ENCODE results near the gene COL28A1.

The COL28A1 gene

DNA sequence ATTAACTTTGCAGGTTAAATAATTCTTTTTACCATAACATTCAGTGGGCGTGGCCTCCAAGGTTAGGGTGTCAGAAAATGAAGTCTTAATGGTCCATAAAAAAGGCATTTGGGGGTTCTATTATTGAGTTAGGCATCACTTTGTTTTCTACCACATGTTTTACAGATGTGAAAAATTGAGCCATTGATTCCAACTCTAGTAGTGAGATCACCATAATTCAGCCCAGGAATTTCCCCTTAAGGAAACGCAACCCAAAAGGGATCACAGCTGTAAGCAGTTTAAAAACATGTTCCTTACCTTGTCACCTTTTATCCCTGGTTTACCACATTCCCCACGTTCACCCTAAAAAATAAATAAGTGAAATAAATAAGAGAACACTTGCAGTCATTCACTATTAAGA, 24.9 kb downstream of the COL28A1 start:
- Histone ChIP-seq H3K79me2 (no peaks in the 10 kb centered on the region), H2AFZ (no peak overlapping the region), H3K4me1 (no peaks in the 10 kb centered on the region), H3K9me3 (ENCODE audit: control insufficient read depth, low read length) (no peaks in the 10 kb centered on the region), H3K27me3 (ENCODE audit: control insufficient read depth, insufficient read depth, low read length) (no peaks in the 10 kb centered on the region), H3K27ac (no peak overlapping the region), H3K4me2 (ENCODE audit: low read length) (no peak overlapping the region), H3K4me3 (ENCODE audit: low read depth, low read length) (no peak overlapping the region), H3K36me3 (ENCODE audit: control insufficient read depth, insufficient read depth, low read length) (no peaks in the 10 kb centered on the region), H3K9ac (no peak overlapping the region)
- TF ChIP-seq, protein P1, sequence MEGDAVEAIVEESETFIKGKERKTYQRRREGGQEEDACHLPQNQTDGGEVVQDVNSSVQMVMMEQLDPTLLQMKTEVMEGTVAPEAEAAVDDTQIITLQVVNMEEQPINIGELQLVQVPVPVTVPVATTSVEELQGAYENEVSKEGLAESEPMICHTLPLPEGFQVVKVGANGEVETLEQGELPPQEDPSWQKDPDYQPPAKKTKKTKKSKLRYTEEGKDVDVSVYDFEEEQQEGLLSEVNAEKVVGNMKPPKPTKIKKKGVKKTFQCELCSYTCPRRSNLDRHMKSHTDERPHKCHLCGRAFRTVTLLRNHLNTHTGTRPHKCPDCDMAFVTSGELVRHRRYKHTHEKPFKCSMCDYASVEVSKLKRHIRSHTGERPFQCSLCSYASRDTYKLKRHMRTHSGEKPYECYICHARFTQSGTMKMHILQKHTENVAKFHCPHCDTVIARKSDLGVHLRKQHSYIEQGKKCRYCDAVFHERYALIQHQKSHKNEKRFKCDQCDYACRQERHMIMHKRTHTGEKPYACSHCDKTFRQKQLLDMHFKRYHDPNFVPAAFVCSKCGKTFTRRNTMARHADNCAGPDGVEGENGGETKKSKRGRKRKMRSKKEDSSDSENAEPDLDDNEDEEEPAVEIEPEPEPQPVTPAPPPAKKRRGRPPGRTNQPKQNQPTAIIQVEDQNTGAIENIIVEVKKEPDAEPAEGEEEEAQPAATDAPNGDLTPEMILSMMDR (IDR thresholded peaks at IDR 0.05), result no peak

DNA sequence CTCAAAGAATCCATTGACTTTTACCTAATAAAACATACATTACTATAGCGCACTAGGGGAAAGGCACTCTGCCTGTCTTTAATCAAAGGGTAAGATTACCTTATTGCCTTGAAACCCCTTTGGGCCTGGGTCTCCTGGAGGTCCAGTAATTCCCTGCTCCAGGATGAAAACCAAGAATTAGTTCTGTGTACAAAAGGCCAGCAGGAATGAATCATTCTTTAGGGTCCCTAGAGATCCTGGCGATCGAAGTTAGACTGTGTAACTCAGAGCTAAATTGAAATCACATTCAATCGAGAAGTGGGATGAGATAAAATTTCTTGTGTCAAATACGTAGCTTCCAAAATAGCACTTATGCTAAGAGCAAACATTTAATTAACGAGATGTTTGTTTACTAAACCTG, 29.8 kb downstream of the COL28A1 start:
- Histone ChIP-seq H3K4me2 (ENCODE audit: low read length) (no peak overlapping the region), H3K4me3 (ENCODE audit: low read depth, low read length) (no peak overlapping the region), H3K27me3 (ENCODE audit: control insufficient read depth, insufficient read depth, low read length) (no peaks in the 10 kb centered on the region), H3K36me3 (ENCODE audit: control insufficient read depth, insufficient read depth, low read length) (no peaks in the 10 kb centered on the region), H3K27ac (no peak overlapping the region), H2AFZ (no peak overlapping the region), H3K9ac (no peak overlapping the region), H3K4me1 (no peaks in the 10 kb centered on the region), H3K9me3 (ENCODE audit: control insufficient read depth, low read length) (no peaks in the 10 kb centered on the region), H3K79me2 (no peaks in the 10 kb centered on the region)
- TF ChIP-seq, protein P1 (IDR thresholded peaks at IDR 0.05), result no peak

DNA sequence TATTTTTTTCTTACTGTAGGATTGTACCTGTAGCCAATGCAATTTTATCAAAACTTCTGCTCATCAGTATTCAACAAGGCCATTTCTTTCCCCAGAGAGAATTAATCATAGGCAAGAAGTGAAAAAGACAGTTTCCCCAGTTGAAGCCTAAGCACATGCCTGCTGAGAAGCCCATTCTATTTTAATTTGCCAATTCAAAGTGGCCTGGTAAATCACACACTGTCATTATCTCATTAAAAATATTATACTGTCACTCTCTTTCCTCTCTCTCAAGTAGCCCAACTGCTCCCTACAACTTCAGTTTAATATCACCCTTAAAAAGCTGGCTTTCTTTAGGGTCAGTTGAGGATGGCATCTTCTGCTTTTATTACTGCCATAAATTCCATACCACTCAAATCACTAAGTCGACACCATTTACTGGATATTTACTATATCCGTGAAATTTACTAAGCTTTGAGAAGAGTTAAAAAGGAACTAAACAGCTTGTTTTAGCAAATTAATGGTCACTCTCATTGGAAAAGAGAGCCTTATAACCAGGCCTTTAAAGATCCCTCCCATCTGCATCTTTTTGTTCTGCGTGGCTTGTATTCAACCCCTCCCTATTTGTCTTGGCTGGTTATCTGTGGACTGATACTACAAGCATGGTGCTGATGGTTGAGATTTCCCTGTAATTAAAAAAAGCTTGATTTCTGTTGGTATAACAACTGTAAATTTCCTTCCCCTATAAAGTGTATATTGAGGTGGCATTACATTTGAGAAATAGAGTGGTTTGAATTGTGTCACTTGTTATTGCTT, 30.6 kb downstream of the COL28A1 start:
- Histone ChIP-seq H3K9ac (no peak overlapping the region), H3K36me3 (ENCODE audit: control insufficient read depth, insufficient read depth, low read length) (no peaks in the 10 kb centered on the region), H3K4me2 (ENCODE audit: low read length) (no peak overlapping the region), H3K27ac (no peak overlapping the region), H2AFZ (no peak overlapping the region), H3K9me3 (ENCODE audit: control insufficient read depth, low read length) (no peaks in the 10 kb centered on the region), H3K79me2 (no peaks in the 10 kb centered on the region), H3K27me3 (ENCODE audit: control insufficient read depth, insufficient read depth, low read length) (no peaks in the 10 kb centered on the region), H3K4me3 (ENCODE audit: low read depth, low read length) (no peak overlapping the region), H3K4me1 (no peaks in the 10 kb centered on the region)
- TF ChIP-seq, protein P1 (IDR thresholded peaks at IDR 0.05), result no peak

DNA sequence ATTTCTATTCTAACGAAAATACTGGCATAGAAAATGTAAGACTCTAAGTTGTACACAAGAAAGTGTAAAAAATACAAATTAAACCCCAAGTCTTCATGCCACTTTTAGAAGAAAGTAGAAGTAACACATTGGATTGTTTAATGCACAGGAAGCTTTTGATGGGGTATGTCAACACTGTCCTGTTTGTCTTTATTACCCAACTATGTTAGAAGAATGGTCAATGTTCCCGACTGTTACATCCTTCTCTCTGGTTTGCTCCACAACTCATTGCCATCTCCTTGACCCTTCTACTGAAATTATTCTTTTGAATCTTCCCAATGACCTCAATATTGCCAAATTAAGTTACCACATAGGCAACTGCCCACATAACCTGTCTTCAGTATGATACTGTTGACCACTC, 35.8 kb downstream of the COL28A1 start:
- H3K4me3 ChIP-seq (ENCODE audit: low read depth, low read length), result no peak overlapping the region
- H3K9me3 ChIP-seq (ENCODE audit: control insufficient read depth, low read length), result no peaks in the 10 kb centered on the region
- H3K27me3 ChIP-seq (ENCODE audit: control insufficient read depth, insufficient read depth, low read length), result no peaks in the 10 kb centered on the region
- TF ChIP-seq, protein P1 (IDR thresholded peaks at IDR 0.05), result no peak
- no peak overlapping the region for H3K4me2 ChIP-seq (ENCODE audit: low read length)
- no peaks in the 10 kb centered on the region for H3K79me2 ChIP-seq
- no peak overlapping the region for H3K27ac ChIP-seq
- H3K36me3 ChIP-seq (ENCODE audit: control insufficient read depth, insufficient read depth, low read length), result no peaks in the 10 kb centered on the region
- H3K9ac ChIP-seq, result no peak overlapping the region
- no peak overlapping the region for H2AFZ ChIP-seq
- no peaks in the 10 kb centered on the region for H3K4me1 ChIP-seq

DNA sequence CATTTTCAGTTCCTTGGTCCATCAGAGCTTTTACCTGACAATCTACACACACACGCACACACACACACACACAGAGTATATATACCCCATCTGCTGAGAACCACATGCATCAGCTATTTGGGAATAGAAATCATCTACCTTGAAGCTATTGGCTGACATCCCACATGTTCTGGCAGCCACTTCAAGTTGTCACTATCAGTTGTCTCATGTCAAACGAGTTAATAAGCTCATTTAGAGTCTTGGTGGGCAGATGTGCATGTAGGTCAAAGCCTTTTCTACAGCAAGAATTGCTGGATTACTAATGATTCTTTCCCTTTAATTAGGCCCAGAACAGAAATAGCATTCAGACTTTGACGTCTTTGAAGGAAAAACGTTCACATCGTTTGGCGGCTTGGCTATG, 36.8 kb downstream of the COL28A1 start:
- H3K27ac ChIP-seq, result no peak overlapping the region
- H3K27me3 ChIP-seq (ENCODE audit: control insufficient read depth, insufficient read depth, low read length), result no peaks in the 10 kb centered on the region
- no peak overlapping the region for H3K4me3 ChIP-seq (ENCODE audit: low read depth, low read length)
- H3K9ac ChIP-seq, result no peak overlapping the region
- TF ChIP-seq, protein P1 (IDR thresholded peaks at IDR 0.05), result no peak
- H3K4me2 ChIP-seq (ENCODE audit: low read length), result no peak overlapping the region
- no peaks in the 10 kb centered on the region for H3K4me1 ChIP-seq
- no peaks in the 10 kb centered on the region for H3K9me3 ChIP-seq (ENCODE audit: control insufficient read depth, low read length)
- no peak overlapping the region for H2AFZ ChIP-seq
- no peaks in the 10 kb centered on the region for H3K79me2 ChIP-seq
- H3K36me3 ChIP-seq (ENCODE audit: control insufficient read depth, insufficient read depth, low read length), result no peaks in the 10 kb centered on the region
